Stimulated activated CD8-positive, alpha-beta memory T cell treated with anti-CD3 and anti-CD28 coated beads, Interleukin-7, amount 100 ng/mL, for 4 hours (primary cell): Measurements from ENCODE around the gene CDC42SE1.

Experiments used
- DNase-seq, 2 donors: peaks; one replicate each; pipeline ENCODE4 v3.0.0-alpha.2; 2020; ENCODE audit warnings: low read depth in 2 of 2

CDC42SE1 gene

DNA sequence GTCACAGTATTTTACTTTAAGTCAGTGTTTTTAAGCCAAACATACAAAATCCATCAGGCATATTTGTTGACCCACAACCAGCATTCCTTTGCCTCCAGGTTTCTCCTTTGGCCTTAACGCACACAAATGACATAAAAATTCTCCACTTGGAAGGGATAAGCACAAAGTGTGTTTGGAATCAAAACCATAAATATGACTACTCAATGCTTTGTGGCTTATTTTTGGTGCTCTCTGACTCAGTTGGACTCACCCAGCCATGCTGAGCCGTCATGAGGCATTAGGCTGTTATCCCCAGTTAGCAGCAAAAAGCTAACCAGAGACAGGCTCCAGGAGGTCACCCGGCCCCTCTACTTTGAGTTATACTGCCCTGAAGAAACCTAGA, 50.2 kb downstream of the CDC42SE1 start:
- no peak for DNase-seq

DNA sequence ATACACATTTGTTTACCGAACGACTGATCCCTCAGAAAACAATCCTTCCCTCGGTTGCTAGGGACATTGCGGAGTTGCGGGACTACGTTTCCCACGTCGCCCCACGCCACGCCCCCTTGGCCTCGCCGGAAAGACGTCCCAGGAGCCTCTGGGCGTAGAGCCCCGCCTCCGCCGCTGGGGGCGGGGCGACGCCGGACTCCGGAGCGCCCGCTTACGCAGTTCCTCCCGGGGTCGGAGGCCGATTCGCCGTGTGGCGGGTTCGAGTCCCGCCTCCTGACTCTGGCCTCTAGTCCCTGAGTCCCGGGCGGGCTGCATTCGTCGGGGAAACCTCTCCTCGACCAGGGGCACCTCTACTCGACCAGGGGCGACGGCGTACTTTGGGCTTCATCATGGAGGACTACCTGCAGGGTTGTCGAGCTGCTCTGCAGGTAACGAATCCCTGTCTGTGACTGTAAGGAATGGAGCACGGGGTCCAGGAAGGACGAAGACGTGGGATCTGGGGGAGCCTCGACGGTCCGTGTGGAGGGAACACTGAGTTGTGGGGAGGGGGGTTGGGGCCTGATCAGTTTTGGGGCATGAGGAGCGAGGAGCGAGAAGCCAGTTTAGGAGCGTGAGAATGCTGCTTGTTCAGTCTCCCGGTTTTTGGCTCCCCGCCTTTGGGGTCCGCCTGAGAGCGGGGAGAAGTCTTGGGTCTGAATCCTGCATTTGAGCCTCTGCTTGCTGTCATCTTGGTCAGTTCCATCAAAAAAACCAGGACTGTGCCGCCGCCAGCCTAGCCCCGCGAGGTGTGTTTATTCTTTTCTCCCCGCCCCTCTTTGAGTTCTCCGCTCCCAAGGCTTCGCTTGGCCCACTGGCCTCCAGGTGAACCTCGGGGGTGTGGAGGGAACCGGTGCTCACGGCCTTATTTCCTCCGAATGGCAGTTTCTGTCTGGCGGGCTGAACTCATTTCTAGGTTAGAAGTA, 50.9 kb downstream of the CDC42SE1 start, which contains the start of gene PRUNE1:
Gene PRUNE1 (plus strand): TSS at position 206 of the 962 bp plus-strand sequence. CDS start 184 bp downstream, at position 390.
- DNase-seq, result peak; percentile 87 to 96

DNA sequence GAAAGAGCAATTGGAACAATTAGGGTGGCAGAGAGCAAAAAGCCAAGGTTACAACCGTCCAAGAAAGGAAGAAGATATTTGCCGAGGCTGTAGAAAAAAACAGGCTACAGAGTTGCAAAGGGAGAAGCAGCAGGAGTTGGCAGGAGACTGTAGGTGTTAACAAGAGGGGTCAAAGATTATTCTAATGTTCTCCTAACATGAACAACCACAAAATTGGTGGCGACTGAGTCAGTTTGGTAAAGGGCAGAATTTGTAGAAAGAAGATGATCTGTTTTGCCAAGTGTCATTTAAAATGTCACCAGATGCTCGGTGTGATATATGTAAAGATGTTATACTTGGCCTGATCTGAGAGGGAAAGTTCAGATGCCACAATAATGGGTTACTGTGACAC, 51.6 kb downstream of the CDC42SE1 start:
- DNase-seq, result no peak

DNA sequence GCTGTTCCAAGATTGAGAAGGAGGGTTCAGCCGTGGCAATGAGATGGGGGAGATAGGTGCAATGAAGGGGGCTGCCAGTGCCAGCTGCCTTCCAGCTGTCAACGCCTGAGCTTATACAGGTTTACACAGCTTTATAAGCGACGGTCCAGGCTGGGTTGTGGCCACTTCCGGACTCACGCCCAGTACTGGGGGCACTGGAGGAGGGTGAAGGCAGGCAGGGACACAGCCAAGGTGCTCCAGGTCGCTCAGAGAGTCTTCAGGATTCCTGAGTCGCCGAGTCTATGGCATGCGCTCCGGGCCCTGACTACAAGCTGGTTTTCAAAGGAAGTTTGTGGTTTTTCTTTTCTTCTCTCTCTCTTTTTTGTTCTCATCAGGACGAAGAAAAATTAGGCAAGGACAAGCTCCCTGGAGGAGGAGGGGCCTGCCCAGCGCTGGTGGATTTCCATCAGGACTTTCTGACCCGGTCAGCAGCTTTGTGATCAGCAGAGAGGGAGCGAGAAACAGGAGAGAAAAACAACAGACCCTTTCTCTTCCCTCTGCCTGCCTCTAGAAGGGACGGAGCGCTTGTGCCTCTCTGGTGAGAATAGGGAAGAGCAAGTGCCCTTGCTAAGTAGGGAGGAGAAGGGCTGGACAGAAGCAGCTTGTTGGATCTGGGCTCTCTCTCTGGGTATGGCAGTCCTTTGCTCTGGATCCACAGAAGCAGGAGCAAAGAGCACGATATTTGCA, 52.9 kb downstream of the CDC42SE1 start, which contains the start of gene MINDY1:
Gene MINDY1 (minus strand): TSS at position 576 of the 726 bp plus-strand sequence. CDS start 4,285 bp downstream, outside the sequence.
- peak in 1 of 2 donors; percentile 6 for DNase-seq

DNA sequence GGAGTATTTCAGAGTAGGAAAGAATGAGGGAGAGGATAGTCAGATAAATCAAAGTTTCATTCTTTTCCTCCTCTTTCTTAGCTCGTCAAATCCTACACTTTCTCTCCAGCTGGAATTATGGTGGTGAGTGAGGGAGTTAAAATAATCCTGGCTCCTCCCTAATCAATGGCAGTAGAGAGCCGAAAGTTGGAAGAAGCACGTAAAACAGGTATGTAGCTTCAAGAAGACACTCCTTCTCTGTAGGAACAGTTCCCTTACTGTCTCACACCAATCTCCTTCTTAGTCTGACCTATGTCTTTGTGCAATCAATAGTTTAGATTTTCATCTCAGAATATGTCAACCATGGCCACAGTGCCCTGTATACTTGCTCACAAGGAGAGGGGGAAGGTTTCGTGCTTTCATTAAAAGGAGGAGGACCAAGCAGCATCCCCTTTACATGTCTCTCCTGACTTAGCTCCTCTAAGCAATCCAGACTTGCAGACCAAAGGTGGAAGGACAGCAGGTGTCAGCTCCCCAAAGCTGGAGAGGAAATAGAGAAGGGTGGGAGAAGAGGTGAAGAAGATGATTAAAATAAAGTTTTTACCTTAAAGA, 53.6 kb downstream of the CDC42SE1 start:
- DNase-seq, result no peak

DNA sequence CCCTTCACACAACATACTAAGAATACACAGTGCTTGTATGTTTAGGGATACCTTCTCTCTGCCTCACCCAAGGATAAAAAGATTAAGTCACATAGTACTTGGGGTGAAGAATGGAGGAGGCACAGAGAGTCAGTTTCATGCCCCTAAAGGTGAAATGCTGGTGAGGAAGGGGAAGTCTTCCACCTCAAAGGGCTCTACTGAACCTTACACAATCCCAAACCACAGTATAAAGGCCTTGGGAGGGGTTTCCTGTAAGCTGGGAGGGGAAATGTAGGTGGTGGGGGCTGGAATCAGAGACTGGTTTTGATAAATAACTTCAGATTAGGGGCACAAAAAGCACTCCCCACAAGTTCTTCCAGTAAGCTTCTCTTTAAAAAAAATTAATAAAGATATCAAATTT, 56.2 kb downstream of the CDC42SE1 start:
- DNase-seq, result no peak

DNA sequence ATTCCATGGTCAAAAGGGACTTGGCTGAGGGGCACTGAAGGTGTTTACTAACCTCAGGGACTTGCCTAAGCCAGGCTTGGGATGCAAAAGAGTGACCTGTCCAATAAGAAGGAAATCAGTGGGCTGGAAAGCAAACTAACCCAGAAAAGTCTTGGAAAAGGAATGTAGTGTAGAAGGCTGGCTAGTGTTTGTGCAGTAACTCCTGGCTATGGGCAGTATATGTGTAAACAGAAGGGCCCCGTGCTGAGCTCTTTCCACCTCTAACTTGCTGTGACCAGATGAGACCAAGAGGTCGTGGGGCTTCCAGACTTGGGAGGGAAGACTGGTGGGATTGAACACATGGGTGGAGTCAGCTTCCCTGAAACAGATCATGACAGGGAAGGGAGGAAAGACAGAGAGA, 56.8 kb downstream of the CDC42SE1 start:
- DNase-seq, result no peak

DNA sequence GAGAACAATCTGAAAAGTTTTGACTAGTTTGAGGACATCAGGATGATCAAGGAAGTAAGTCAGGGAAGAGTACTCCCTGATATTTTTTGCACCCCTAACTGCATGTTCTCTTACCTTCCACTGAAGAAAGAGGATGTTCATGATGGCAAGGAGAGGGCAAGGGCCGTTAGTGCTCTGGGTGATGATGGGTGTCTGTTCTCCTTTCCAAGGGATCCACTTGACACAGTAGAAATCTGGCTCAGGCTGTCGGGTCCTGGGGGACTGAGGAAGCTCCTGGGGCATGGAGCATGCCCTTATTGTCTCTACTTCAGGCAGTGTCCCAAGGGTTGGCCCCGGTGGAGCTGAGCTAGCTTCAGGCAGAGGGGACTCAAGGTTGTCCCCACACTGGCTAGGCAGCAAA, 57.4 kb downstream of the CDC42SE1 start:
- no peak for DNase-seq

DNA sequence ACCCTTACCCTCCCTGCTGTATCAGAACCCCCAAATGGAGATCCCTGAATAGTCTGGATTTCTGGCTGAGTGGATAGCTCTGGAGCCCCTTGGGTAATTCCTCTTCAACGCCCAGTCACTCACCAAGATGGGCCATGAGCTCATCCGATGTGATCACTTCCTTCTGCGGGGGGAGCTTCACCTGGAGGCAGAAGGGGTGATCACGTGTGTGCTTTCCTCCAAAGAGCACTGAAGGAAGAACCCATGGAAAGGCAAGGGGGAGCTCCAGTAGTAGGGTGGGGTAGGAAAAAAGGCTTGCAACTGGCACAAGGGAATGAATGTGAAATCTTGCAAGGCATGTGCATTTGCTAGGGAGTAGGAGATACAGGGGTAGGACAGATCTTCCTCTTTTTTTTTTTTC, 57.8 kb downstream of the CDC42SE1 start:
- DNase-seq, result no peak
